ENCODE measurements around the gene HOXA6. TPM values are rescaled to one million over a fixed set of nuclear protein-coding genes. Genes with fewer than 3 reads are reported as not detected.

HOXA6 gene
- total RNA-seq, 1 experiment from 2014 or later: 12.7 TPM

- intact Hi-C loops (cut with micrococcal nuclease): no loop called here
- H2AFZ ChIP-seq (ENCODE audit: low read depth, low read length, poor library complexity, severe bottlenecking): no peak overlapping the region
- ChIA-PET RAD21 (ENCODE audit: low non-redundant PET in 1 of 2, low total read pairs in 2 of 2, uncharacterized antibody in 2 of 2, unreplicated experiment in 2 of 2) (no interaction called here), POLR2A (interaction anchor here (1.1 kb wide), 1 partner anchor 15 kb away, joined by 3 read pairs; no protein-coding TSS in a partner anchor), CTCF (interaction anchor here (2.0 to 2.2 kb wide), 2 partner anchors 10 to 908 kb away, joined by 7 to 8 read pairs; no protein-coding TSS in a partner anchor)
- no peak overlapping the region for H3K9ac ChIP-seq (ENCODE audit: low read length)
- H3K27ac ChIP-seq (ENCODE audit: low read depth, low read length): no peak overlapping the region
- DNase-seq (ENCODE audit: low read depth, low spot score): no peak
- H3K4me1 ChIP-seq (ENCODE audit: control insufficient read depth in 1 of 2, insufficient read depth in 2 of 2, low read length in 2 of 2): peaks cover 18 to 32% of the 10 kb centered on the region in 2 experiments
- H3K4me2 ChIP-seq (ENCODE audit: low read length): peak overlapping the region; percentile 100; the same call in 1 of the 2 replicates
- no peak overlapping the region for H3K4me3 ChIP-seq (replicated peaks in 1 of 2; ENCODE audit: low read depth in 1 of 2, low read length in 2 of 2)
- no peaks in the 10 kb centered on the region for H3K27me3 ChIP-seq (ENCODE audit: insufficient read depth, low read length)
- BruUV-seq (replicated peaks): no TSS peak
- H3K79me2 ChIP-seq (ENCODE audit: insufficient read depth, low read length): peaks cover 19% of the 10 kb centered on the region; the same call in 1 of the 2 replicates
- no peaks in the 10 kb centered on the region for H3K9me3 ChIP-seq (ENCODE audit: control insufficient read depth in 1 of 2, insufficient read depth in 1 of 2, low read depth in 1 of 2, low read length in 2 of 2)
- no peak for ATAC-seq
- H3K9me2 ChIP-seq (ENCODE audit: insufficient read depth): no peaks in the 10 kb centered on the region
- H3K36me3 ChIP-seq (ENCODE audit: control insufficient read depth in 1 of 2, insufficient read depth in 2 of 2, low read length in 2 of 2): no peaks in the 10 kb centered on the region
- TF ChIP-seq ZFX (IDR thresholded peaks at IDR 0.05) (no peak), JUND (IDR thresholded peaks at IDR 0.05) (no peak), RAD21 (IDR thresholded peaks at IDR 0.05; ENCODE audit: low read depth) (no peak), FOSL1 (IDR thresholded peaks at IDR 0.05; ENCODE audit: low read depth) (no peak), TCF7L2 (IDR thresholded peaks at IDR 0.05; ENCODE audit: borderline replicate concordance, extremely low read depth, insufficient read depth, insufficient read length) (no peak), REST (IDR thresholded peaks at IDR 0.05; ENCODE audit: low read depth) (no peak), CEBPB (IDR thresholded peaks at IDR 0.05; ENCODE audit: low read depth) (no peak), ZNF274 (IDR thresholded peaks at IDR 0.05; ENCODE audit: low read depth, low read length) (no peak), EZH2 (IDR thresholded peaks at IDR 0.05) (no peak), EGR1 (IDR thresholded peaks at IDR 0.05; ENCODE audit: low read depth) (no peak), CBX3 (IDR thresholded peaks at IDR 0.05; ENCODE audit: low read depth) (no peak), EZH2phosphoT487 (IDR thresholded peaks at IDR 0.05; ENCODE audit: borderline replicate concordance) (no peak), ELF1 (IDR thresholded peaks at IDR 0.05; ENCODE audit: borderline replicate concordance, low read depth) (no peak), POLR2AphosphoS5 (IDR thresholded peaks at IDR 0.05; ENCODE audit: low read depth, low read length) (no peak)
- TF ChIP-seq, protein P1, sequence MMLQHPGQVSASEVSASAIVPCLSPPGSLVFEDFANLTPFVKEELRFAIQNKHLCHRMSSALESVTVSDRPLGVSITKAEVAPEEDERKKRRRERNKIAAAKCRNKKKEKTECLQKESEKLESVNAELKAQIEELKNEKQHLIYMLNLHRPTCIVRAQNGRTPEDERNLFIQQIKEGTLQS (IDR thresholded peaks at IDR 0.05): no peak
- TF ChIP-seq, protein P2, sequence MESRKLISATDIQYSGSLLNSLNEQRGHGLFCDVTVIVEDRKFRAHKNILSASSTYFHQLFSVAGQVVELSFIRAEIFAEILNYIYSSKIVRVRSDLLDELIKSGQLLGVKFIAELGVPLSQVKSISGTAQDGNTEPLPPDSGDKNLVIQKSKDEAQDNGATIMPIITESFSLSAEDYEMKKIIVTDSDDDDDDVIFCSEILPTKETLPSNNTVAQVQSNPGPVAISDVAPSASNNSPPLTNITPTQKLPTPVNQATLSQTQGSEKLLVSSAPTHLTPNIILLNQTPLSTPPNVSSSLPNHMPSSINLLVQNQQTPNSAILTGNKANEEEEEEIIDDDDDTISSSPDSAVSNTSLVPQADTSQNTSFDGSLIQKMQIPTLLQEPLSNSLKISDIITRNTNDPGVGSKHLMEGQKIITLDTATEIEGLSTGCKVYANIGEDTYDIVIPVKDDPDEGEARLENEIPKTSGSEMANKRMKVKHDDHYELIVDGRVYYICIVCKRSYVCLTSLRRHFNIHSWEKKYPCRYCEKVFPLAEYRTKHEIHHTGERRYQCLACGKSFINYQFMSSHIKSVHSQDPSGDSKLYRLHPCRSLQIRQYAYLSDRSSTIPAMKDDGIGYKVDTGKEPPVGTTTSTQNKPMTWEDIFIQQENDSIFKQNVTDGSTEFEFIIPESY (IDR thresholded peaks at IDR 0.05; ENCODE audit: extremely low read depth, insufficient replicate concordance, low read length): no peak
- H4K20me1 ChIP-seq (ENCODE audit: insufficient read depth): no peaks in the 10 kb centered on the region
Observed at GRCh38 chr7:27185854-27186667, 38.5 kb upstream of the HOXA6 start.

Data from HCT116 (cell line).